GM12878 (cell line): ENCODE results near the gene KCNC4. TPM values are rescaled to one million over a fixed set of nuclear protein-coding genes. Genes with fewer than 3 reads are reported as not detected.

Source experiments
- ATAC-seq: fragments of 200-7000 bp; cut with Tn5 transposase; 3 replicates; pipeline ENCODE4 v1.9.1; 2020; ENCODE audit warnings: mild to moderate bottlenecking, moderate library complexity
- BruUV-seq: library from RNA; stranded (reverse); fragments of 400-500 nt; replicated peaks from 2 replicates; lab custom pipeline; 2021; lab: Mats Ljungman, UMichigan
- CTCF ChIA-PET: fragments of 300-600 bp; sonication (Branson Sonifier 250); formaldehyde crosslinking; extraction: SDS; loops from one replicate; lab custom pipeline; 2021; ENCODE audit warnings: inconsistent platforms; lab: Yijun Ruan, JAX
- POLR2A ChIA-PET: fragments of 350-600 bp; formaldehyde crosslinking; extraction: SDS; loops from one replicate; lab custom pipeline; 2021; ENCODE audit warnings: inconsistent platforms; lab: Charles Lee
- RAD21 ChIA-PET: fragments of 300-600 bp; sonication (Branson Sonifier 250); formaldehyde crosslinking; loops from one replicate; lab custom pipeline; 2023; ENCODE audit warnings: antibody characterized with exemption; ENCODE audit not compliant: unreplicated experiment; lab: Charles Lee
- SMC1A ChIA-PET: fragments of 300-600 bp; sonication (Branson Sonifier 250); formaldehyde crosslinking; loops from one replicate; lab custom pipeline; 2023; ENCODE audit not compliant: unreplicated experiment, uncharacterized antibody; lab: Charles Lee
- DNase-seq: peaks from one replicate; pipeline ENCODE4 v3.0.0-alpha.2; 2011; ENCODE audit warnings: low read depth, low spot score
- FAIRE-seq: peaks from 3 replicates; lab custom pipeline; 2011; peaks lifted over from hg19 to GRCh38; lab: Jason Lieb, UNC
- H2AFZ ChIP-seq: 2 replicates; pipeline ENCODE4 v1.6.0; 2011; ENCODE audit warnings: low read depth, low read length, control low read depth; ENCODE audit not compliant: control insufficient read depth
- H3K27ac ChIP-seq: 2 replicates; pipeline ENCODE4 v1.5.1; 2011; ENCODE audit warnings: control low read depth; ENCODE audit not compliant: control insufficient read depth, insufficient read depth
- H3K27me3 ChIP-seq, 2 experiments: replicated peaks in 1 of 2; 2 replicates each; pipeline versions ENCODE4 v1.6.0 to v1.6.1; 2011; ENCODE audit warnings: low read length in 1 of 2; ENCODE audit not compliant: control insufficient read depth in 2 of 2, insufficient read depth in 2 of 2
- H3K36me3 ChIP-seq, 2 experiments: 2 replicates each; pipeline ENCODE4 v1.5.1; 2011; ENCODE audit warnings: low read length in 1 of 2; ENCODE audit not compliant: control insufficient read depth in 2 of 2, insufficient read depth in 2 of 2
- H3K4me1 ChIP-seq: 2 replicates; pipeline ENCODE4 v1.6.1; 2011; ENCODE audit warnings: mild to moderate bottlenecking, low read length, moderate library complexity, mixed read lengths; ENCODE audit not compliant: control insufficient read depth, insufficient read depth
- H3K4me2 ChIP-seq: 2 replicates; pipeline ENCODE4 v1.6.0; 2011; ENCODE audit warnings: control low read depth; ENCODE audit not compliant: control insufficient read depth, insufficient read depth
- H3K4me3 ChIP-seq: fragments of 200-600 bp; sonication (generic); 2 replicates; pipeline ENCODE4 v1.5.1; 2016
- H3K79me2 ChIP-seq: 2 replicates; pipeline ENCODE4 v1.6.0; 2011; ENCODE audit warnings: low read length; ENCODE audit not compliant: control insufficient read depth, insufficient read depth
- H3K9ac ChIP-seq: 2 replicates; pipeline ENCODE4 v1.8.0; 2011; ENCODE audit warnings: low read length, control low read depth, mixed read lengths; ENCODE audit not compliant: control insufficient read depth, insufficient read depth
- H3K9me3 ChIP-seq: replicated peaks from 3 replicates; pipeline ENCODE4 v1.5.1; 2011; ENCODE audit warnings: mild to moderate bottlenecking, low read length; ENCODE audit not compliant: control insufficient read depth, insufficient read depth
- H4K20me1 ChIP-seq: 2 replicates; pipeline ENCODE4 v1.6.0; 2011; ENCODE audit not compliant: control insufficient read depth, insufficient read depth
- BCL11A ChIP-seq: IDR thresholded peaks from 2 replicates; pipeline ENCODE4 v1.6.1; 2011; ENCODE audit warnings: low read depth, low read length
- BRCA1 ChIP-seq: IDR thresholded peaks from 2 replicates; pipeline ENCODE4 v1.6.1; 2011; ENCODE audit warnings: low read depth, low read length, improper control_type of control experiment
- CBX3 ChIP-seq: fragments of 200-600 bp; sonication (generic); IDR thresholded peaks from 2 replicates; pipeline ENCODE4 v1.6.1; 2016; ENCODE audit warnings: low read depth, borderline replicate concordance
- JUNB ChIP-seq: IDR thresholded peaks from 2 replicates; pipeline ENCODE4 v1.6.1; 2016; ENCODE audit warnings: antibody characterized with exemption, mild to moderate bottlenecking
- JUND ChIP-seq: IDR thresholded peaks from 2 replicates; pipeline ENCODE4 v1.6.1; 2012; ENCODE audit warnings: low read depth, mild to moderate bottlenecking, low read length, improper control_type of control experiment, moderate library complexity
- KAT2A ChIP-seq: conservative IDR thresholded peaks from 2 replicates; pipeline ENCODE4 v1.6.1; 2011; ENCODE audit warnings: low read depth, low read length; ENCODE audit not compliant: control insufficient read depth
- MAX ChIP-seq: IDR thresholded peaks from 2 replicates; pipeline ENCODE4 v1.6.1; 2012; ENCODE audit warnings: low read depth, low read length, improper control_type of control experiment
- MEF2B ChIP-seq: fragments of 450-650 bp; IDR thresholded peaks from 2 replicates; pipeline ENCODE4 v1.6.1; 2018; ENCODE audit warnings: mild to moderate bottlenecking, moderate library complexity; ENCODE audit not compliant: partially characterized antibody, poor library complexity, severe bottlenecking
- PKNOX1 ChIP-seq: fragments of 450-650 bp; IDR thresholded peaks from 2 replicates; pipeline ENCODE4 v1.6.1; 2016; ENCODE audit warnings: mild to moderate bottlenecking
- POLR2AphosphoS2 ChIP-seq: IDR thresholded peaks from 2 replicates; pipeline ENCODE4 v1.6.1; 2011; ENCODE audit warnings: low read depth, mild to moderate bottlenecking, low read length, improper control_type of control experiment, moderate library complexity
- POLR2AphosphoS5 ChIP-seq: IDR thresholded peaks from 2 replicates; pipeline ENCODE4 v1.6.1; 2011; ENCODE audit warnings: mild to moderate bottlenecking, low read length, inconsistent platforms
- RCOR1 ChIP-seq: conservative IDR thresholded peaks from 2 replicates; pipeline ENCODE4 v1.6.1; 2012; ENCODE audit warnings: low read depth, low read length, improper control_type of control experiment
- SKIL ChIP-seq: fragments of 450-650 bp; IDR thresholded peaks from 2 replicates; pipeline ENCODE4 v1.6.1; 2017; ENCODE audit warnings: mild to moderate bottlenecking, low read depth, inconsistent platforms; ENCODE audit not compliant: poor library complexity, severe bottlenecking
- TCF12 ChIP-seq: IDR thresholded peaks from 2 replicates; pipeline ENCODE4 v1.6.1; 2011; ENCODE audit warnings: low read depth, mild to moderate bottlenecking, low read length
- WGBS: methylation state at CpG from one replicate; pipeline ENCODE4 v1.1.6; 2016; ENCODE audit warnings: low lambda C conversion rate; ENCODE audit not compliant: insufficient replicate concordance, insufficient coverage; ENCODE audit errors: missing lambda C conversion rate; 5-methylcytosine and 5-hydroxymethylcytosine counted together
- in situ Hi-C: fragments of 300-500 bp; cut with MboI; formaldehyde crosslinking; loops from 9 replicates; pipeline ENCODE4 v1.14.3; 2018; ENCODE audit warnings: mixed read lengths
- intact Hi-C: fragments of 100-400 bp; cut with micrococcal nuclease; formaldehyde crosslinking; loops from one replicate; pipeline ENCODE4 v1.14.2; 2022; ENCODE audit not compliant: unreplicated experiment
- polyA plus RNA-seq, 11 experiments: library from polyadenylated mRNA; depleted of rRNA in 4 of 11; unstranded in 6 of 11; stranded (reverse) in 5 of 11; fragments of >200 nt; fragmentation: Nextera tagmentation in 4 of 11; fragmentation: Illumina TruSeq in 1 of 11; extraction: Ambion mirVana in 4 of 11; extraction: Trizol in 1 of 11; gene quantifications; 1 replicate in 1 of 11; 2 replicates in 10 of 11; pipeline versions ENCODE4 v1.2.1 to v1.2.3, GENCODE V29; 2011 to 2016; ENCODE audit warnings: inconsistent platforms in 2 of 11, missing spikeins in 2 of 11, low read depth in 1 of 11
- total RNA-seq, 4 experiments: library from RNA; depleted of rRNA in 3 of 4; stranded (reverse); fragments of >200 nt in 3 of 4; fragmentation: Illumina TruSeq in 1 of 4; extraction: Trizol in 1 of 4; gene quantifications; 2 replicates each; pipeline versions ENCODE4 v1.2.1 to v1.2.3, GENCODE V29; 2013 to 2021
- TF ChIP-seq, protein P1 (sequence below): fragments of 450-650 bp; formaldehyde crosslinking; IDR thresholded peaks from 2 replicates; pipeline ENCODE4 v1.4.0; 2020; ENCODE audit warnings: mild to moderate bottlenecking, moderate library complexity
- TF ChIP-seq, protein P2 (sequence below): IDR thresholded peaks from 2 replicates; pipeline ENCODE4 v1.6.1; 2011; ENCODE audit warnings: mild to moderate bottlenecking, low read depth, low read length, moderate library complexity; ENCODE audit not compliant: insufficient replicate concordance

KCNC4 gene
- total and polyA plus RNA-seq, 10 of the 15 experiments (the other 5 are each of a cell fraction or from before 2014, with no cell fraction given) = 0.06 to 1.7 (median 0.36) TPM

- peaks cover 4% of the 10 kb centered on the region; the same call in 1 of the 2 replicates for H3K4me1 ChIP-seq
- SMC1A ChIA-PET = interaction anchor here (0.6 to 17.8 kb wide), 5 partner anchors 44 to 247 kb away, joined by 3 to 524 read pairs (median 5); no protein-coding TSS in a partner anchor
- peaks cover 0 to 14% of the 10 kb centered on the region in 2 experiments; a peak in 1 of 4 replicates for H3K27me3 ChIP-seq
- CTCF ChIA-PET = interaction anchor here (1.8 to 18.8 kb wide), 3 partner anchors 10 to 247 kb away, joined by 9 to 753 read pairs (median 11); no protein-coding TSS in a partner anchor
- RAD21 ChIA-PET = interaction anchor here (0.6 to 1.7 kb wide), 5 partner anchors 23 to 283 kb away, joined by 3 to 5 read pairs (median 4); no protein-coding TSS in a partner anchor
- ATAC-seq (no peak), DNase-seq (no peak), FAIRE-seq (no peak)
- H3K9me3 ChIP-seq = no peaks in the 10 kb centered on the region
- no peaks in the 10 kb centered on the region for H3K79me2 ChIP-seq
- POLR2A ChIA-PET = no interaction called here
- intact Hi-C loops (no loop called here), in situ Hi-C loops (no loop called here)
- no peak overlapping the region for H3K27ac ChIP-seq
- no peaks in the 10 kb centered on the region for H4K20me1 ChIP-seq
- no TSS peak for BruUV-seq
- H3K9ac ChIP-seq = no peak overlapping the region
- no peak overlapping the region for H2AFZ ChIP-seq
- no peaks in the 10 kb centered on the region for H3K36me3 ChIP-seq
- WGBS = 53% methylated on average over 2 of the region's 2 CpGs
- H3K4me2 ChIP-seq = no peak overlapping the region
- no peak overlapping the region for H3K4me3 ChIP-seq
- TF ChIP-seq MEF2B = no peak
- no peak for TF ChIP-seq KAT2A
- no peak for TF ChIP-seq SKIL
- TF ChIP-seq BCL11A = no peak
- TF ChIP-seq JUNB = no peak
- TF ChIP-seq RCOR1 = no peak
- no peak for TF ChIP-seq BRCA1
- TF ChIP-seq, protein P1, sequence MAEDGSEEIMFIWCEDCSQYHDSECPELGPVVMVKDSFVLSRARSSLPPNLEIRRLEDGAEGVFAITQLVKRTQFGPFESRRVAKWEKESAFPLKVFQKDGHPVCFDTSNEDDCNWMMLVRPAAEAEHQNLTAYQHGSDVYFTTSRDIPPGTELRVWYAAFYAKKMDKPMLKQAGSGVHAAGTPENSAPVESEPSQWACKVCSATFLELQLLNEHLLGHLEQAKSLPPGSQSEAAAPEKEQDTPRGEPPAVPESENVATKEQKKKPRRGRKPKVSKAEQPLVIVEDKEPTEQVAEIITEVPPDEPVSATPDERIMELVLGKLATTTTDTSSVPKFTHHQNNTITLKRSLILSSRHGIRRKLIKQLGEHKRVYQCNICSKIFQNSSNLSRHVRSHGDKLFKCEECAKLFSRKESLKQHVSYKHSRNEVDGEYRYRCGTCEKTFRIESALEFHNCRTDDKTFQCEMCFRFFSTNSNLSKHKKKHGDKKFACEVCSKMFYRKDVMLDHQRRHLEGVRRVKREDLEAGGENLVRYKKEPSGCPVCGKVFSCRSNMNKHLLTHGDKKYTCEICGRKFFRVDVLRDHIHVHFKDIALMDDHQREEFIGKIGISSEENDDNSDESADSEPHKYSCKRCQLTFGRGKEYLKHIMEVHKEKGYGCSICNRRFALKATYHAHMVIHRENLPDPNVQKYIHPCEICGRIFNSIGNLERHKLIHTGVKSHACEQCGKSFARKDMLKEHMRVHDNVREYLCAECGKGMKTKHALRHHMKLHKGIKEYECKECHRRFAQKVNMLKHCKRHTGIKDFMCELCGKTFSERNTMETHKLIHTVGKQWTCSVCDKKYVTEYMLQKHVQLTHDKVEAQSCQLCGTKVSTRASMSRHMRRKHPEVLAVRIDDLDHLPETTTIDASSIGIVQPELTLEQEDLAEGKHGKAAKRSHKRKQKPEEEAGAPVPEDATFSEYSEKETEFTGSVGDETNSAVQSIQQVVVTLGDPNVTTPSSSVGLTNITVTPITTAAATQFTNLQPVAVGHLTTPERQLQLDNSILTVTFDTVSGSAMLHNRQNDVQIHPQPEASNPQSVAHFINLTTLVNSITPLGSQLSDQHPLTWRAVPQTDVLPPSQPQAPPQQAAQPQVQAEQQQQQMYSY (CRISPR knock-in tag) = no peak
- TF ChIP-seq JUND = no peak
- no peak for TF ChIP-seq CBX3
- no peak for TF ChIP-seq MAX
- no peak for TF ChIP-seq PKNOX1
- no peak for TF ChIP-seq TCF12
- TF ChIP-seq, protein P2, sequence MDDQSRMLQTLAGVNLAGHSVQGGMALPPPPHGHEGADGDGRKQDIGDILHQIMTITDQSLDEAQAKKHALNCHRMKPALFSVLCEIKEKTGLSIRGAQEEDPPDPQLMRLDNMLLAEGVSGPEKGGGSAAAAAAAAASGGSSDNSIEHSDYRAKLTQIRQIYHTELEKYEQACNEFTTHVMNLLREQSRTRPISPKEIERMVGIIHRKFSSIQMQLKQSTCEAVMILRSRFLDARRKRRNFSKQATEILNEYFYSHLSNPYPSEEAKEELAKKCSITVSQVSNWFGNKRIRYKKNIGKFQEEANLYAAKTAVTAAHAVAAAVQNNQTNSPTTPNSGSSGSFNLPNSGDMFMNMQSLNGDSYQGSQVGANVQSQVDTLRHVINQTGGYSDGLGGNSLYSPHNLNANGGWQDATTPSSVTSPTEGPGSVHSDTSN = no peak
- TF ChIP-seq POLR2AphosphoS2 = no peak
- TF ChIP-seq POLR2AphosphoS5 = no peak
Observed at GRCh38 chr1:110213143-110213540, 3.0 kb downstream of the KCNC4 start.
